HG03064 (cell line): ENCODE measurements around the gene CSTF3.
"Not testable (repeated sequence)": the region's sequence is repeated elsewhere in the genome, so short reads cannot be mapped to it uniquely, and the experiment has no call there.

Experiments used
- ATAC-seq: cut with Tn5 transposase; IDR thresholded peaks from one replicate; pipeline ENCODE4 v1.9.1; 2021; ENCODE audit warnings: low read depth; ENCODE audit not compliant: unreplicated experiment

Gene CSTF3

GRCh38 chr11:33162831-33163230 lies 1.6 kb upstream of the CSTF3 start:
- no peak for ATAC-seq

DNA sequence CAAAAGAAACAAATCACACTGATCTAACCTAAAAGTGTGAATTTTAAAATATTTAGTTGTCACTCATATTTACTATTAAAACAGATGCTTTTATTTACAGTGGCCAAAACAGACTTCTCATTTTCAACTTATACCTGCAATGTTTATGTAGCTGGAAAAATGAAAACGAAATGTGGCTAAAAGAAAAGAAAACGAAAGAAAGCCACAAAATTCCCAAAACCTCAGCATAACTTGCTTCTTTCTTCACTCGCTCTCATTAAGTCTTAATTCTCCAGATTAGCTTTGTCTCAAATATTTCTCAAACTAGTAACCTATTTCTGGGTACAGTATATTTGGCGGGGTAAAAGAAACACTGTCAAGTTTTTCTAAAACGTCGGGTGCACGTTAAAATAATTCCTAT lies 693 bp downstream of the CSTF3 start:
- ATAC-seq = no peak

- no peak for ATAC-seq
Measured at GRCh38 chr11:33160136-33160535, 1.1 kb downstream of the CSTF3 start.

- not testable (repeated sequence) for ATAC-seq
Measured at GRCh38 chr11:33159378-33159867, 1.9 kb downstream of the CSTF3 start.

GRCh38 chr11:33158596-33159275 lies 2.5 kb downstream of the CSTF3 start:
- no peak for ATAC-seq

GRCh38 chr11:33157103-33158027 lies 3.9 kb downstream of the CSTF3 start:
- no peak for ATAC-seq

- ATAC-seq = no peak
Measured at GRCh38 chr11:33151399-33151798, 9.9 kb downstream of the CSTF3 start.

- no peak for ATAC-seq
Measured at GRCh38 chr11:33147559-33147958, 13.7 kb downstream of the CSTF3 start.

DNA sequence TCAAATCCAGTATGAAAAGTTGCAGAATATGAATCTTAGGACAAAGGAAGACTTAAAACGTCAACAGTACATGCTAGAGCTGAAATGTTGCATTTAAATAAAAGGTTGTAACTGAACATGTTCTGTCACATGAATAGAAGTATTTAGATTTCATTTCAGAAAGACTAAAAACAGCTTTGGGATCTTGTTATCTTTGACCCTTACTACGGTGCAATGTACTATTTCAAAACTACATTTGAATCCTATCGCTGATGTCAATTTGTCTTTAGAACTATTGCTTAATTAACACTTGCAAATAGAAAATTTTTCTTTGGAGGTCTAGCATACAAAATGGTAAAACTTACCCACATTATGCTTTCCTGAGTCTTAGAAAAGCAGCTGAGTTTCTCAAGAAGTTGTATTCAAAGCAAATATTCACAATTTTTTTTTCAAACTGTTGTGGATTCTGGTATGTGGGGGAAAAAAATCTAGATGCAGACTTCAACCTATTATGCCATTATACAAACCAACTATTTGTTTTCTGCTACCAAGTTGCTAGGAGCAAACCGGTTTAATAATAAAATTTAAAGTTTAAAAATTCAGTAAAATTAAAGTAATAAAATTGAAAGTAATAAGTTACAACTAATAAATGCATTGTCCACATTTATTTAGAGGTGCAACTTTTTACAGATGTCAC lies 25.4 kb downstream of the CSTF3 start:
- ATAC-seq = no peak

DNA sequence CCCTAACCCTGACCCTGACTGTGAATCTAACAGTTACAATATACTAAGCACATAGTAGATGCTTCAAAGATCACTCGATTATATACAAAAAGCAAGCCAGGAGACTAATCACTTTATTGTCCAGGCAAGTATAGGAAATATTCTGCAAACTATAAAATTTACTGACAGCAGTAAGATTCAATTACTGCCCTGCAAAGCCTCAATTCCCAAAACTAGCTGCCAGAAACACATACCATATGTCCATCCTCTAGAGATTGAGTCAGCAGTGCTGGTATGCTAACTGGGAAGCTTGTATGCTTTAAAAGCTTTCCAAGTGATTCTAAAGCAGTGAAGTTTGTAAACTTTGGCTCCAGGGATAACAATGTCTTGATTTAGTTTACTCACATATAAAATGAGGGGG lies 26.1 kb downstream of the CSTF3 start:
- ATAC-seq = no peak

DNA sequence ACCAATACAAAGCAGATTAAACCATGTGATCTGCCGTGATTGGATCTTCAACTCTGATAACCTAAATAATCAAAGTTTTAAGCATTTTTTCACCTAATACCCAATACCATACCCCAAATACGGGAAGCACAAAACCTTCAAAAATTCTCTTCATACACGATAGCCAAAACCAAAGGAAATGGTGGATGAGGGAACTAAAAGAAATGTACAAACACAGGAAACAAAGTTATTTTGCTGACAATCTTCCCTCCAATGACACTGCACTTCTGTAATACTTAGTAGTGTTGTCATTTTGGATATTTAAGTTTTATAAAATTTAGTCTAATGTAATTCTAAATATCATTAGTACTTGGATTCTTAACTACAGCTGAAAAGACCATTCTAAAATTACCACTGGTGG lies 27.0 kb downstream of the CSTF3 start:
- no peak for ATAC-seq

- ATAC-seq = no peak
Measured at GRCh38 chr11:33133761-33134160, 27.5 kb downstream of the CSTF3 start.

- no peak for ATAC-seq
Measured at GRCh38 chr11:33132510-33132909, 28.8 kb downstream of the CSTF3 start.

- ATAC-seq = no peak
Measured at GRCh38 chr11:33128739-33129138, 32.5 kb downstream of the CSTF3 start.

DNA sequence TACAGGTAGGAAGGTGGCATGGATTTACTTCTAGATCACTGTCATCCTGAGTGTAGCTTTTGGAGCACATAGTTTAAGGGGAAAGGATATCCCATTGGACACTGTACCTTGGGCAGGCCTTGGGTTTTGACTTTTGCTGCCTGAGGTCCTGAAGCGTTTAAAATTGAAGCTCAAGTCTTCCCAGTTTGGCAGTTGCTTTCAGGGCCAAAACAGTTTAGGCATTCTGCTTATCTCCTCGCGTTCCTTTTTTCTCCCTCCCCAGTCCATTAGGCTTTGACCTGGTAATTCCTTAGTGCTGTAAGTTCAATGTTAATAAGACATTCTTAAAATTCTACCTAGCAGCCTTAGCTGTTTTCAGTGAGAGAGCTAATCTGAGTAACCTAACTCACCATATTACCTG lies 35.7 kb downstream of the CSTF3 start:
- no peak for ATAC-seq

DNA sequence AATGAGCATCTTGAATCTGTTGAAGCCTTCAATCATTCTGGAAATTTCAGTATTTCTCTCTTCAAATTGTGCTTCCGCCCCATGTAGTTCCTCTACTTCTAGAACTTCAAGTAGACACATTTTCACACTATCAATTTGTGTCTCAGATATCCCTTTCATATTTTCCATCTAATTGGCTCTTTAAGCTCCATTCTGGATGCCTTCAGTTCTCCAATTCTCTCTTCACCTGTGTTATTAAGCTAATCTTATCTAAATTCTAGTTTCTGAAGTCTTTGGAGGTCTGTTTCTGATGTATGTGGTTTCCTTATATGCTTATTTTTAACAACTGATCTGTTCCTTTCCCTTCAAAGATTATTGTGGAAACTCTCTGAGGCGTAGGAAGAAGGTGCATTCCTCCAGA lies 36.3 kb downstream of the CSTF3 start:
- no peak for ATAC-seq

DNA sequence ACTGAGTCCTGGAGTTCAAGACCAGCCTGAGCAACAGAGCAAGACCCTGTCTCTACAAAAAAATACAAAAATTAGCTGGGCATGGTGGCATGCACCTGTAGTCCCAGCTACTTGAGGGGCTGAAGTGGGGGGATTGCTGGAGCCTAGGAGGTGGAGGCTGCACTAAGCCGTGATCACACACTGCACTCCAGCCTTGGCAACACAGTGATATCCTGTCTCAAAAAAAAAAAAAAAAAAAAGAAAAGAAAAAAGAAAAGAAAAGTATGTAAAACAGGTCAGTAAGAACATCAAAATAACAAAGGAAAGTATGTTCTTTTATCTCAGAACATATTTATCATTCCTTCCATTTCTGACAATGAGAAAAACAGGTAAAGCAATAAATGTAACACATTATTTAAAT lies 38.6 kb downstream of the CSTF3 start:
- ATAC-seq = not testable (repeated sequence)

- no peak for ATAC-seq
Measured at GRCh38 chr11:33116535-33116934, 44.7 kb downstream of the CSTF3 start.

DNA sequence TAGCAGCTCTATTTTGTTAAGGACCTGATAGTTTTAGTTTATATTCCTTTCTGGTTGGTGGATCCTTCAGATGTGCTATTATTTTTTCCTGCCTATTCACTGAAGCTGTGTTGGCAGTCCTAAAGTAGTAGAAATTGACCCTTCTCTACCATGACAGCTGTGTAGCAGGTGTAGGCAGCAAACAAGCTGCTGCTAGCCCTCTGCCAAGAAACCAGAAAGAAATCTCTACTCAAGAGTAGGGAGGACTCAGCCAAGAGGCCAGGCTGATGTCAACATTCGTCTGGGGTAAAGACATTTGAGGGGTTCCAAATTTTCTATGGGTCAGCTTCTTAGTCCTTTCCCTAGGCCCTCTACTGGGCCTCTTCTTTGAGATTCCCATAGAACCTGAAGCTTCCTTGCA lies 51.2 kb downstream of the CSTF3 start:
- ATAC-seq = no peak

- ATAC-seq = no peak
Measured at GRCh38 chr11:33109294-33109895, 51.9 kb downstream of the CSTF3 start.

GRCh38 chr11:33103836-33104235 lies 57.4 kb downstream of the CSTF3 start:
- no peak for ATAC-seq
